ENCODE measurements around the gene HOXC9.

- no peak for TF ChIP-seq POLR2A (IDR thresholded peaks at IDR 0.05; ENCODE audit: borderline replicate concordance, extremely low read depth, insufficient read depth, insufficient read length)
- no peak for TF ChIP-seq FOSL1 (IDR thresholded peaks at IDR 0.05; ENCODE audit: low read depth)
- TF ChIP-seq CTCF (IDR thresholded peaks at IDR 0.05 in 2 of 3, conservative IDR thresholded peaks at IDR 0.05 in 1 of 3; ENCODE audit: borderline replicate concordance in 1 of 3, insufficient read depth in 1 of 3, low read depth in 2 of 3, low read length in 2 of 3) = no peak
- TF ChIP-seq YY1 (IDR thresholded peaks at IDR 0.05; ENCODE audit: extremely low read depth, insufficient replicate concordance, low read depth, low read length) = no peak
- TF ChIP-seq ZBTB33 (IDR thresholded peaks at IDR 0.05; ENCODE audit: extremely low read depth, insufficient replicate concordance, low read length) = no peak
- TF ChIP-seq CEBPB (IDR thresholded peaks at IDR 0.05; ENCODE audit: low read depth) = no peak
- TF ChIP-seq EZH2 (IDR thresholded peaks at IDR 0.05) = no peak
- TF ChIP-seq POLR2AphosphoS5 (IDR thresholded peaks at IDR 0.05; ENCODE audit: low read depth, low read length) = no peak
- TF ChIP-seq SRF (IDR thresholded peaks at IDR 0.05; ENCODE audit: low read depth) = no peak
- no peak for TF ChIP-seq ELF1 (IDR thresholded peaks at IDR 0.05; ENCODE audit: borderline replicate concordance, low read depth)
- no peak for TF ChIP-seq ZNF274 (IDR thresholded peaks at IDR 0.05; ENCODE audit: low read depth, low read length)
- no peak for TF ChIP-seq MAX (IDR thresholded peaks at IDR 0.05)
- TF ChIP-seq SIN3A (IDR thresholded peaks at IDR 0.05; ENCODE audit: low read depth) = no peak
Observed at GRCh38 chr12:54041097-54041690, 41.2 kb downstream of the HOXC9 start.

All from HCT116 (cell line).